Subcutaneous abdominal adipose tissue (tissue), 5 donors: Measurements from ENCODE around the gene TTC28.
A peak's percentile ranks its signal among the peaks of the same experiment; 100 is the strongest.

Experiments used
- H3K27ac ChIP-seq: one replicate; pipeline ENCODE4 v1.7.0; 2013; ENCODE audit warnings: low read depth, mild to moderate bottlenecking, inconsistent platforms, low read length, moderate library complexity
- H3K27me3 ChIP-seq, 5 donors: one replicate each; pipeline ENCODE4 v1.7.0; 2013; ENCODE audit warnings: low read length in 5 of 5, inconsistent platforms in 1 of 5; ENCODE audit not compliant: control insufficient read depth in 5 of 5, insufficient read depth in 4 of 5
- H3K36me3 ChIP-seq, 5 donors: one replicate each; pipeline ENCODE4 v1.7.0; 2013; ENCODE audit warnings: low read length in 5 of 5; ENCODE audit not compliant: control insufficient read depth in 5 of 5, insufficient read depth in 5 of 5
- H3K4me1 ChIP-seq, 5 donors: one replicate each; pipeline ENCODE4 v1.7.0; 2013; ENCODE audit warnings: low read length in 5 of 5, mild to moderate bottlenecking in 3 of 5, moderate library complexity in 1 of 5; ENCODE audit not compliant: control insufficient read depth in 5 of 5, insufficient read depth in 5 of 5
- H3K4me3 ChIP-seq, 5 donors: one replicate each; pipeline ENCODE4 v1.7.0; 2013; ENCODE audit warnings: low read length in 5 of 5, low read depth in 1 of 5
- H3K9ac ChIP-seq, 5 donors: one replicate each; pipeline ENCODE4 v1.7.0; 2013; ENCODE audit warnings: low read length in 5 of 5, mild to moderate bottlenecking in 4 of 5, moderate library complexity in 3 of 5
- H3K9me3 ChIP-seq, 5 donors: one replicate each; pipeline ENCODE4 v1.7.0; 2013; ENCODE audit warnings: low read length in 5 of 5; ENCODE audit not compliant: control insufficient read depth in 5 of 5
- donor health status: healthy.
- donor health status: healthy.
- donor health status: healthy.
- donor health status: healthy.
- donor health status: healthy.

The TTC28 gene

GRCh38 chr22:28440592-28441390, 238.8 kb downstream of the TTC28 start:
- H3K9me3 ChIP-seq: no peaks in the 10 kb centered on the region
- H3K4me3 ChIP-seq: peak overlapping the region in 2 of 5 donors; percentile 69 to 80
- H3K36me3 ChIP-seq: no peaks in the 10 kb centered on the region
- peak overlapping the region; percentile 90 for H3K27ac ChIP-seq
- peaks cover 0 to 46% (median 36%) of the 10 kb centered on the region in 5 donors for H3K4me1 ChIP-seq
- H3K27me3 ChIP-seq: no peaks in the 10 kb centered on the region
- peak overlapping the region in 2 of 5 donors; percentile 85 to 88 for H3K9ac ChIP-seq

GRCh38 chr22:28438183-28438768, 241.4 kb downstream of the TTC28 start:
- Histone ChIP-seq H3K4me3 (no peak overlapping the region), H3K4me1 (peaks cover 0 to 54% (median 45%) of the 10 kb centered on the region in 5 donors), H3K36me3 (no peaks in the 10 kb centered on the region), H3K9me3 (no peaks in the 10 kb centered on the region), H3K27me3 (no peaks in the 10 kb centered on the region), H3K27ac (no peak overlapping the region), H3K9ac (no peak overlapping the region)

- H3K27me3 ChIP-seq: no peaks in the 10 kb centered on the region
- no peak overlapping the region for H3K27ac ChIP-seq
- H3K4me3 ChIP-seq: no peak overlapping the region
- no peaks in the 10 kb centered on the region for H3K36me3 ChIP-seq
- H3K9me3 ChIP-seq: no peaks in the 10 kb centered on the region
- H3K9ac ChIP-seq: no peak overlapping the region
- peaks cover 0 to 37% (median 27%) of the 10 kb centered on the region in 5 donors for H3K4me1 ChIP-seq
Observed at GRCh38 chr22:28435982-28436381, 243.7 kb downstream of the TTC28 start.

- Histone ChIP-seq H3K27me3 (no peaks in the 10 kb centered on the region), H3K9me3 (no peaks in the 10 kb centered on the region), H3K9ac (no peak overlapping the region), H3K27ac (peak overlapping the region; percentile 8), H3K4me3 (no peak overlapping the region), H3K4me1 (peaks cover 0 to 37% (median 27%) of the 10 kb centered on the region in 5 donors), H3K36me3 (no peaks in the 10 kb centered on the region)
Observed at GRCh38 chr22:28435140-28435768, 244.4 kb downstream of the TTC28 start.

GRCh38 chr22:28430466-28431025, 249.1 kb downstream of the TTC28 start:
- no peaks in the 10 kb centered on the region for H3K27me3 ChIP-seq
- peaks cover 0 to 33% (median 29%) of the 10 kb centered on the region in 5 donors for H3K4me1 ChIP-seq
- no peak overlapping the region for H3K27ac ChIP-seq
- H3K4me3 ChIP-seq: no peak overlapping the region
- no peaks in the 10 kb centered on the region for H3K36me3 ChIP-seq
- no peak overlapping the region for H3K9ac ChIP-seq
- H3K9me3 ChIP-seq: no peaks in the 10 kb centered on the region

- Histone ChIP-seq H3K27me3 (no peaks in the 10 kb centered on the region), H3K36me3 (peaks cover 0 to 4% (median 0%) of the 10 kb centered on the region in 5 donors), H3K9me3 (no peaks in the 10 kb centered on the region), H3K4me1 (peaks cover 0 to 28% (median 23%) of the 10 kb centered on the region in 5 donors), H3K27ac (no peak overlapping the region), H3K9ac (no peak overlapping the region), H3K4me3 (no peak overlapping the region)
Observed at GRCh38 chr22:28429711-28430110, 249.9 kb downstream of the TTC28 start.

- H3K9ac ChIP-seq: no peak overlapping the region
- H3K36me3 ChIP-seq: peaks cover 0 to 4% (median 0%) of the 10 kb centered on the region in 5 donors
- no peaks in the 10 kb centered on the region for H3K9me3 ChIP-seq
- H3K27me3 ChIP-seq: no peaks in the 10 kb centered on the region
- peaks cover 0 to 23% (median 18%) of the 10 kb centered on the region in 5 donors for H3K4me1 ChIP-seq
- H3K27ac ChIP-seq: no peak overlapping the region
- H3K4me3 ChIP-seq: no peak overlapping the region
Observed at GRCh38 chr22:28428271-28428670, 251.4 kb downstream of the TTC28 start.

GRCh38 chr22:28426346-28427132, 253.1 kb downstream of the TTC28 start:
- Histone ChIP-seq H3K4me1 (peaks cover 0 to 20% (median 15%) of the 10 kb centered on the region in 5 donors), H3K27ac (no peak overlapping the region), H3K9ac (no peak overlapping the region), H3K36me3 (peaks cover 0 to 4% (median 0%) of the 10 kb centered on the region in 5 donors), H3K9me3 (no peaks in the 10 kb centered on the region), H3K4me3 (no peak overlapping the region), H3K27me3 (no peaks in the 10 kb centered on the region)

GRCh38 chr22:28425211-28425610, 254.4 kb downstream of the TTC28 start:
- peaks cover 0 to 4% (median 0%) of the 10 kb centered on the region in 5 donors for H3K36me3 ChIP-seq
- no peaks in the 10 kb centered on the region for H3K27me3 ChIP-seq
- no peak overlapping the region for H3K27ac ChIP-seq
- no peaks in the 10 kb centered on the region for H3K9me3 ChIP-seq
- H3K4me1 ChIP-seq: peaks cover 0 to 11% (median 6%) of the 10 kb centered on the region in 5 donors
- H3K9ac ChIP-seq: no peak overlapping the region
- no peak overlapping the region for H3K4me3 ChIP-seq
